ENCODE data around the gene GPR68.

- TF ChIP-seq CTCF (IDR thresholded peaks at IDR 0.05) (no peak), POLR2A (IDR thresholded peaks at IDR 0.05) (no peak)
Measured at GRCh38 chr14:91186515-91187066, 57.9 kb downstream of the GPR68 start.
